HepG2 (cell line): ENCODE results near the gene SLC25A11. TPM values are rescaled to one million over a fixed set of nuclear protein-coding genes. Genes with fewer than 3 reads are reported as not detected.

Experiments used
- ATM ChIP-seq: fragments of 450-650 bp; IDR thresholded peaks from 2 replicates; pipeline ENCODE4 v1.7.1; 2017; ENCODE audit warnings: mild to moderate bottlenecking, borderline replicate concordance
- DMAP1 ChIP-seq: IDR thresholded peaks from 2 replicates; pipeline ENCODE4 v1.6.1; 2016
- MAFK ChIP-seq, 2 experiments: IDR thresholded peaks in 1 of 2; conservative IDR thresholded peaks in 1 of 2; 2 replicates each; pipeline ENCODE4 v1.6.1; 2011; ENCODE audit warnings: improper control_type of control experiment in 2 of 2, low read length in 2 of 2
- MBD4 ChIP-seq: IDR thresholded peaks from 2 replicates; pipeline ENCODE4 v1.6.1; 2012; ENCODE audit warnings: low read length, inconsistent platforms, borderline replicate concordance
- SIX4 ChIP-seq: sonication (generic); formaldehyde crosslinking; IDR thresholded peaks from 2 replicates; pipeline ENCODE4 v1.4.0; 2020; ENCODE audit warnings: missing genetic modification reagents
- ZFAT ChIP-seq: sonication (generic); formaldehyde crosslinking; conservative IDR thresholded peaks from 2 replicates; pipeline ENCODE4 v1.8.1; 2023; ENCODE audit warnings: missing genetic modification reagents, inconsistent platforms
- ZFP90 ChIP-seq: sonication (generic); formaldehyde crosslinking; IDR thresholded peaks from 2 replicates; pipeline ENCODE4 v1.8.0; 2022; ENCODE audit warnings: missing genetic modification reagents, mild to moderate bottlenecking, inconsistent platforms, borderline replicate concordance
- ZNF10 ChIP-seq: sonication (generic); formaldehyde crosslinking; IDR thresholded peaks from 2 replicates; pipeline ENCODE4 v1.4.0; 2020; ENCODE audit warnings: mild to moderate bottlenecking, low read depth, missing genetic modification reagents, borderline replicate concordance
- ZNF326 ChIP-seq: sonication (generic); formaldehyde crosslinking; IDR thresholded peaks from 2 replicates; pipeline ENCODE4 v1.4.0; 2020; ENCODE audit warnings: missing genetic modification reagents, borderline replicate concordance
- ZNF337 ChIP-seq: sonication (generic); formaldehyde crosslinking; IDR thresholded peaks from 2 replicates; pipeline ENCODE4 v1.5.1; 2020; ENCODE audit warnings: missing genetic modification reagents, low read depth, mild to moderate bottlenecking, borderline replicate concordance
- polyA plus RNA-seq, 8 experiments: library from polyadenylated mRNA; depleted of rRNA in 3 of 8; stranded (reverse) in 7 of 8; unstranded in 1 of 8; fragments of >200 nt; fragmentation: Illumina TruSeq in 4 of 8; extraction: Trizol in 4 of 8; gene quantifications; 2 replicates each; pipeline versions ENCODE4 v1.2.1 to v1.2.3, GENCODE V29; 2011 to 2016; ENCODE audit warnings: low read depth in 4 of 8, missing spikeins in 1 of 8, mixed read lengths in 1 of 8; ENCODE audit not compliant: insufficient read depth in 1 of 8
- total RNA-seq, 5 experiments: library from RNA; depleted of rRNA; stranded (reverse); fragments of >200 nt; fragmentation: Illumina TruSeq; extraction: Trizol; gene quantifications; 2 replicates each; pipeline ENCODE4 v1.2.3, GENCODE V29; 2016; ENCODE audit warnings: low read depth in 1 of 5
- TF ChIP-seq, protein P1 (sequence below): sonication (generic); formaldehyde crosslinking; IDR thresholded peaks from 2 replicates; pipeline ENCODE4 v1.4.0; 2020; ENCODE audit warnings: missing genetic modification reagents
- TF ChIP-seq, protein P2 (sequence below): sonication (generic); formaldehyde crosslinking; IDR thresholded peaks from 2 replicates; pipeline ENCODE4 v1.8.0; 2022; ENCODE audit warnings: missing genetic modification reagents, mild to moderate bottlenecking, moderate library complexity, borderline replicate concordance
- TF ChIP-seq, protein P3 (sequence below): IDR thresholded peaks from 2 replicates; pipeline ENCODE4 v1.6.1; 2016; ENCODE audit warnings: control low read depth
- TF ChIP-seq, protein P4 (sequence below): sonication (generic); formaldehyde crosslinking; IDR thresholded peaks from 2 replicates; pipeline ENCODE4 v1.5.0; 2020; ENCODE audit warnings: missing genetic modification reagents
- TF ChIP-seq, protein P5 (sequence below): sonication (generic); formaldehyde crosslinking; IDR thresholded peaks from 2 replicates; pipeline ENCODE4 v1.8.1; 2022; ENCODE audit warnings: mild to moderate bottlenecking, missing genetic modification reagents

The SLC25A11 gene
- total and polyA plus RNA-seq, 2 of the 13 experiments (the other 11 are each of a cell fraction or from before 2014, with no cell fraction given), result 35.4 to 47.2 TPM

DNA sequence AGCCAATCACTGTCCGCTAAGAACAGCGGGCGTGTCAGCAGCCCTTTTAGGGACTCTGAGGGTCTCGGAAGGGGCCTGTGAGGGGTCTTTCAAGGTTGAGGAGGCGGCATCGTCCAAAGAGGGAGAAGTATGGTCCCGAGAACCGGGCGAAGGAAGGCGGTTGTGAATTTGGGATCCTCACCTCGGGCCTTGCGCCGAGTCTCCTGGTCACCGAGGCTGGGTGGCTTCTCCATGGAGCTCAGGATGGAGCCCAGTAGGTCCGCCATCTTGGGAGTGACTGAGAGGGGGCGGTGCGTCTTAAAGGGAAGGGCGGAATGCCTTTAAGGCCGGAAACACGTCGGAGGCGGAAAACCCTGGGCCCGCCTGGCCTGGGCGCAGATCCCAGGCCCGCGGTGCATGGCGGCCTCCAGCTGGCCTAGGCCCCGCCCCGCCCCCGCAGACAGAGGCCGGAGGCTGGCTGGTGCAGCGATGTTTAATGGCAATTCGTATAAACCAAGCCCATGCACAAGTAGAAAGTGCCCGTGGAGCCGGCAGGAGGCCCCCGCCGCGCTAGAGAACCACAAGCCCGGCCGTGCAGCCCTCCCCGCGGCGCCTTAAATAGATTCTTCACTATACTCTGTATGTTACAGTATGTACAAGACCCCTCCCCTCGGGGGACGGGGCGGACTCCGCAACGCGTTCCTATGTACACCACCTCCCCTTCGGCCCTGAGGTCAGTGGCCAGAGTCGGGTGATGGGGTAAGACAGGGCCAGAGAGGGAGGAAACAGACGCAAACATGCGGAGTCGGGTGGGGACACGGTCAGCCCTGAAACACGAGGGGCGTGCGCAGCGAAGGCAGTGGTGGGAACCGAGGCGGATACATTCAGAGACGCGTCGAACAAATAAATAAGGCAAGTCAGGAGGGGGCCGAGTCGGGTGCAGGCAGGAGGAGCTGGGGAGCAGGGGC is 28.0 kb upstream of the SLC25A11 start, which contains the start of gene SPAG7 (continued):
- TF ChIP-seq, protein P1, sequence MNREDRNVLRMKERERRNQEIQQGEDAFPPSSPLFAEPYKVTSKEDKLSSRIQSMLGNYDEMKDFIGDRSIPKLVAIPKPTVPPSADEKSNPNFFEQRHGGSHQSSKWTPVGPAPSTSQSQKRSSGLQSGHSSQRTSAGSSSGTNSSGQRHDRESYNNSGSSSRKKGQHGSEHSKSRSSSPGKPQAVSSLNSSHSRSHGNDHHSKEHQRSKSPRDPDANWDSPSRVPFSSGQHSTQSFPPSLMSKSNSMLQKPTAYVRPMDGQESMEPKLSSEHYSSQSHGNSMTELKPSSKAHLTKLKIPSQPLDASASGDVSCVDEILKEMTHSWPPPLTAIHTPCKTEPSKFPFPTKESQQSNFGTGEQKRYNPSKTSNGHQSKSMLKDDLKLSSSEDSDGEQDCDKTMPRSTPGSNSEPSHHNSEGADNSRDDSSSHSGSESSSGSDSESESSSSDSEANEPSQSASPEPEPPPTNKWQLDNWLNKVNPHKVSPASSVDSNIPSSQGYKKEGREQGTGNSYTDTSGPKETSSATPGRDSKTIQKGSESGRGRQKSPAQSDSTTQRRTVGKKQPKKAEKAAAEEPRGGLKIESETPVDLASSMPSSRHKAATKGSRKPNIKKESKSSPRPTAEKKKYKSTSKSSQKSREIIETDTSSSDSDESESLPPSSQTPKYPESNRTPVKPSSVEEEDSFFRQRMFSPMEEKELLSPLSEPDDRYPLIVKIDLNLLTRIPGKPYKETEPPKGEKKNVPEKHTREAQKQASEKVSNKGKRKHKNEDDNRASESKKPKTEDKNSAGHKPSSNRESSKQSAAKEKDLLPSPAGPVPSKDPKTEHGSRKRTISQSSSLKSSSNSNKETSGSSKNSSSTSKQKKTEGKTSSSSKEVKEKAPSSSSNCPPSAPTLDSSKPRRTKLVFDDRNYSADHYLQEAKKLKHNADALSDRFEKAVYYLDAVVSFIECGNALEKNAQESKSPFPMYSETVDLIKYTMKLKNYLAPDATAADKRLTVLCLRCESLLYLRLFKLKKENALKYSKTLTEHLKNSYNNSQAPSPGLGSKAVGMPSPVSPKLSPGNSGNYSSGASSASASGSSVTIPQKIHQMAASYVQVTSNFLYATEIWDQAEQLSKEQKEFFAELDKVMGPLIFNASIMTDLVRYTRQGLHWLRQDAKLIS (CRISPR knock-in tag), result no peak
- peak; percentile 81; the same call in 1 of the 2 replicates for TF ChIP-seq DMAP1
- TF ChIP-seq MBD4, result no peak
- peak; percentile 71; the same call in 1 of the 2 replicates for TF ChIP-seq ZNF337 (CRISPR knock-in tag)
- TF ChIP-seq, protein P2, sequence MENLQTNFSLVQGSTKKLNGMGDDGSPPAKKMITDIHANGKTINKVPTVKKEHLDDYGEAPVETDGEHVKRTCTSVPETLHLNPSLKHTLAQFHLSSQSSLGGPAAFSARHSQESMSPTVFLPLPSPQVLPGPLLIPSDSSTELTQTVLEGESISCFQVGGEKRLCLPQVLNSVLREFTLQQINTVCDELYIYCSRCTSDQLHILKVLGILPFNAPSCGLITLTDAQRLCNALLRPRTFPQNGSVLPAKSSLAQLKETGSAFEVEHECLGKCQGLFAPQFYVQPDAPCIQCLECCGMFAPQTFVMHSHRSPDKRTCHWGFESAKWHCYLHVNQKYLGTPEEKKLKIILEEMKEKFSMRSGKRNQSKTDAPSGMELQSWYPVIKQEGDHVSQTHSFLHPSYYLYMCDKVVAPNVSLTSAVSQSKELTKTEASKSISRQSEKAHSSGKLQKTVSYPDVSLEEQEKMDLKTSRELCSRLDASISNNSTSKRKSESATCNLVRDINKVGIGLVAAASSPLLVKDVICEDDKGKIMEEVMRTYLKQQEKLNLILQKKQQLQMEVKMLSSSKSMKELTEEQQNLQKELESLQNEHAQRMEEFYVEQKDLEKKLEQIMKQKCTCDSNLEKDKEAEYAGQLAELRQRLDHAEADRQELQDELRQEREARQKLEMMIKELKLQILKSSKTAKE, result 0 out of 2 replicates have a peak, but pooled peaks have one; percentile 57
- TF ChIP-seq ZFP90 (CRISPR knock-in tag), result no peak
- no peak for TF ChIP-seq ATM
- TF ChIP-seq ZNF326, result no peak
- no peak for TF ChIP-seq ZFAT (CRISPR knock-in tag)
- TF ChIP-seq ZNF10 (CRISPR knock-in tag), result no peak
- TF ChIP-seq MAFK (conservative IDR thresholded peaks at IDR 0.05 in 1 of 2, IDR thresholded peaks at IDR 0.05 in 1 of 2; ENCODE audit: low read length in 2 of 2), result no peak
- TF ChIP-seq SIX4 (CRISPR knock-in tag), result no peak
- TF ChIP-seq, protein P3, sequence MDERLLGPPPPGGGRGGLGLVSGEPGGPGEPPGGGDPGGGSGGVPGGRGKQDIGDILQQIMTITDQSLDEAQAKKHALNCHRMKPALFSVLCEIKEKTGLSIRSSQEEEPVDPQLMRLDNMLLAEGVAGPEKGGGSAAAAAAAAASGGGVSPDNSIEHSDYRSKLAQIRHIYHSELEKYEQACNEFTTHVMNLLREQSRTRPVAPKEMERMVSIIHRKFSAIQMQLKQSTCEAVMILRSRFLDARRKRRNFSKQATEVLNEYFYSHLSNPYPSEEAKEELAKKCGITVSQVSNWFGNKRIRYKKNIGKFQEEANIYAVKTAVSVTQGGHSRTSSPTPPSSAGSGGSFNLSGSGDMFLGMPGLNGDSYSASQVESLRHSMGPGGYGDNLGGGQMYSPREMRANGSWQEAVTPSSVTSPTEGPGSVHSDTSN (CRISPR knock-in tag), result no peak
- TF ChIP-seq, protein P4, sequence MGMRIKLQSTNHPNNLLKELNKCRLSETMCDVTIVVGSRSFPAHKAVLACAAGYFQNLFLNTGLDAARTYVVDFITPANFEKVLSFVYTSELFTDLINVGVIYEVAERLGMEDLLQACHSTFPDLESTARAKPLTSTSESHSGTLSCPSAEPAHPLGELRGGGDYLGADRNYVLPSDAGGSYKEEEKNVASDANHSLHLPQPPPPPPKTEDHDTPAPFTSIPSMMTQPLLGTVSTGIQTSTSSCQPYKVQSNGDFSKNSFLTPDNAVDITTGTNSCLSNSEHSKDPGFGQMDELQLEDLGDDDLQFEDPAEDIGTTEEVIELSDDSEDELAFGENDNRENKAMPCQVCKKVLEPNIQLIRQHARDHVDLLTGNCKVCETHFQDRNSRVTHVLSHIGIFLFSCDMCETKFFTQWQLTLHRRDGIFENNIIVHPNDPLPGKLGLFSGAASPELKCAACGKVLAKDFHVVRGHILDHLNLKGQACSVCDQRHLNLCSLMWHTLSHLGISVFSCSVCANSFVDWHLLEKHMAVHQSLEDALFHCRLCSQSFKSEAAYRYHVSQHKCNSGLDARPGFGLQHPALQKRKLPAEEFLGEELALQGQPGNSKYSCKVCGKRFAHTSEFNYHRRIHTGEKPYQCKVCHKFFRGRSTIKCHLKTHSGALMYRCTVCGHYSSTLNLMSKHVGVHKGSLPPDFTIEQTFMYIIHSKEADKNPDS (CRISPR knock-in tag), result no peak
- TF ChIP-seq, protein P5, sequence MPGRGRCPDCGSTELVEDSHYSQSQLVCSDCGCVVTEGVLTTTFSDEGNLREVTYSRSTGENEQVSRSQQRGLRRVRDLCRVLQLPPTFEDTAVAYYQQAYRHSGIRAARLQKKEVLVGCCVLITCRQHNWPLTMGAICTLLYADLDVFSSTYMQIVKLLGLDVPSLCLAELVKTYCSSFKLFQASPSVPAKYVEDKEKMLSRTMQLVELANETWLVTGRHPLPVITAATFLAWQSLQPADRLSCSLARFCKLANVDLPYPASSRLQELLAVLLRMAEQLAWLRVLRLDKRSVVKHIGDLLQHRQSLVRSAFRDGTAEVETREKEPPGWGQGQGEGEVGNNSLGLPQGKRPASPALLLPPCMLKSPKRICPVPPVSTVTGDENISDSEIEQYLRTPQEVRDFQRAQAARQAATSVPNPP (CRISPR knock-in tag), result peak; percentile 68; the same call in 1 of the 2 replicates
